Measurements from ENCODE around the gene CDKAL1.

DNA sequence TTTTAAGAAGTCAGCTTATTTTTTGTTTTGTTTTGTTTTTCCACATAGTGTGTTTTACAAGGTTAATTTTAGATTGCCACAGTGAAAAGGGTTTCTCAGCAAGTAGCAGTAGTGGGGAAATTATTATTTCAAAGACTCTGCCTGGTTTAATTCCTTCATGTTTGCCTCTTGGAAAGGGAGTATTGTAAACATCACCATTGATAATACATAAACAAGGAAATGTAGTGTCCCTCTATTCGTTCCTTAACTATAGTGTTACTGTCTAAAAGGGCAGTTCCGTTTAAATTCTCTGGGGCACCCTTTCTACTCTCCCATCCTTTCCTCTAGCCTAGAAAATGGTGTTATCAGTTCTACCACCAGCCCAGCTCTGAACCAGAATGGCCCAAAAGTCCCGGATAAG lies 668.3 kb downstream of the CDKAL1 start:
- TF ChIP-seq EP300 (IDR thresholded peaks at IDR 0.05; ENCODE audit: borderline replicate concordance in 1 of 2, low read depth in 2 of 2, low read length in 2 of 2) = no peak
- TF ChIP-seq, protein P1, sequence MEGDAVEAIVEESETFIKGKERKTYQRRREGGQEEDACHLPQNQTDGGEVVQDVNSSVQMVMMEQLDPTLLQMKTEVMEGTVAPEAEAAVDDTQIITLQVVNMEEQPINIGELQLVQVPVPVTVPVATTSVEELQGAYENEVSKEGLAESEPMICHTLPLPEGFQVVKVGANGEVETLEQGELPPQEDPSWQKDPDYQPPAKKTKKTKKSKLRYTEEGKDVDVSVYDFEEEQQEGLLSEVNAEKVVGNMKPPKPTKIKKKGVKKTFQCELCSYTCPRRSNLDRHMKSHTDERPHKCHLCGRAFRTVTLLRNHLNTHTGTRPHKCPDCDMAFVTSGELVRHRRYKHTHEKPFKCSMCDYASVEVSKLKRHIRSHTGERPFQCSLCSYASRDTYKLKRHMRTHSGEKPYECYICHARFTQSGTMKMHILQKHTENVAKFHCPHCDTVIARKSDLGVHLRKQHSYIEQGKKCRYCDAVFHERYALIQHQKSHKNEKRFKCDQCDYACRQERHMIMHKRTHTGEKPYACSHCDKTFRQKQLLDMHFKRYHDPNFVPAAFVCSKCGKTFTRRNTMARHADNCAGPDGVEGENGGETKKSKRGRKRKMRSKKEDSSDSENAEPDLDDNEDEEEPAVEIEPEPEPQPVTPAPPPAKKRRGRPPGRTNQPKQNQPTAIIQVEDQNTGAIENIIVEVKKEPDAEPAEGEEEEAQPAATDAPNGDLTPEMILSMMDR (IDR thresholded peaks at IDR 0.05; ENCODE audit: control extremely low read depth in 1 of 3, insufficient read depth in 1 of 3, low read depth in 1 of 3, low read length in 3 of 3) = no peak

Measured in H1 (cell line).